HepG2 (cell line): ENCODE measurements around the gene EPB41L2. TPM values are rescaled to one million over a fixed set of nuclear protein-coding genes. Genes with fewer than 3 reads are reported as not detected.

Experiments
- JUN ChIP-seq: sonication (generic); formaldehyde crosslinking; IDR thresholded peaks from 2 replicates; pipeline ENCODE4 v1.4.0; 2020; ENCODE audit warnings: mild to moderate bottlenecking, missing genetic modification reagents
- MATR3 ChIP-seq: sonication (generic); formaldehyde crosslinking; IDR thresholded peaks from 2 replicates; pipeline ENCODE4 v1.4.0; 2020; ENCODE audit warnings: missing genetic modification reagents
- REPIN1 ChIP-seq: sonication (generic); formaldehyde crosslinking; IDR thresholded peaks from 2 replicates; pipeline ENCODE4 v1.8.0; 2022; ENCODE audit warnings: missing genetic modification reagents, low read depth, mild to moderate bottlenecking, borderline replicate concordance
- TAF15 ChIP-seq: fragments of 200-400 bp; formaldehyde crosslinking; IDR thresholded peaks from one replicate; pipeline ENCODE4 v1.6.1; 2018; ENCODE audit warnings: mild to moderate bottlenecking, low read depth, low read length; ENCODE audit not compliant: poor library complexity, severe bottlenecking
- TBX3 ChIP-seq: fragments of 450-650 bp; IDR thresholded peaks from 2 replicates; pipeline ENCODE4 v1.6.1; 2017; ENCODE audit warnings: antibody characterized with exemption, mild to moderate bottlenecking, inconsistent platforms, borderline replicate concordance
- U2AF1 ChIP-seq: fragments of 200-400 bp; formaldehyde crosslinking; optimal IDR thresholded peaks from 2 replicates; pipeline ENCODE3; 2017; ENCODE audit warnings: mild to moderate bottlenecking, low read depth, low read length
- ZBTB46 ChIP-seq: sonication (generic); formaldehyde crosslinking; IDR thresholded peaks from 2 replicates; pipeline ENCODE4 v1.4.0; 2020; ENCODE audit warnings: mild to moderate bottlenecking, missing genetic modification reagents, borderline replicate concordance
- ZFP41 ChIP-seq: sonication (generic); formaldehyde crosslinking; IDR thresholded peaks from 2 replicates; pipeline ENCODE4 v1.4.0; 2020; ENCODE audit warnings: mild to moderate bottlenecking, missing genetic modification reagents, borderline replicate concordance
- ZNF232 ChIP-seq: sonication (generic); formaldehyde crosslinking; IDR thresholded peaks from 2 replicates; pipeline ENCODE4 v1.4.0; 2020; ENCODE audit warnings: missing genetic modification reagents, borderline replicate concordance
- ZNF331 ChIP-seq: sonication (generic); formaldehyde crosslinking; IDR thresholded peaks from 2 replicates; pipeline ENCODE4 v1.4.0; 2020; ENCODE audit warnings: missing genetic modification reagents
- ZNF432 ChIP-seq: sonication (generic); formaldehyde crosslinking; IDR thresholded peaks from 2 replicates; pipeline ENCODE4 v1.5.0; 2020; ENCODE audit warnings: missing genetic modification reagents, mild to moderate bottlenecking, borderline replicate concordance
- ZNF496 ChIP-seq: sonication (generic); formaldehyde crosslinking; IDR thresholded peaks from 2 replicates; pipeline ENCODE4 v1.8.1; 2023; ENCODE audit warnings: mild to moderate bottlenecking, moderate library complexity, missing genetic modification reagents; ENCODE audit not compliant: insufficient replicate concordance
- ZNF569 ChIP-seq: sonication (generic); formaldehyde crosslinking; IDR thresholded peaks from 2 replicates; pipeline ENCODE4 v1.5.0; 2020; ENCODE audit warnings: mild to moderate bottlenecking, missing genetic modification reagents, moderate library complexity, borderline replicate concordance
- ZNF609 ChIP-seq: sonication (generic); formaldehyde crosslinking; IDR thresholded peaks from 2 replicates; pipeline ENCODE4 v1.4.0; 2020; ENCODE audit warnings: mild to moderate bottlenecking, missing genetic modification reagents, borderline replicate concordance
- ZNF747 ChIP-seq: sonication (generic); formaldehyde crosslinking; IDR thresholded peaks from 2 replicates; pipeline ENCODE4 v1.8.1; 2023; ENCODE audit warnings: missing genetic modification reagents, mild to moderate bottlenecking, borderline replicate concordance
- ZNF776 ChIP-seq: sonication (generic); formaldehyde crosslinking; IDR thresholded peaks from 2 replicates; pipeline ENCODE4 v1.4.0; 2020; ENCODE audit warnings: mild to moderate bottlenecking, missing genetic modification reagents
- ZNF782 ChIP-seq: sonication (generic); formaldehyde crosslinking; IDR thresholded peaks from 2 replicates; pipeline ENCODE4 v1.4.0; 2020; ENCODE audit warnings: missing genetic modification reagents, mild to moderate bottlenecking, borderline replicate concordance
- ZSCAN9 ChIP-seq: IDR thresholded peaks from 2 replicates; pipeline ENCODE4 v1.6.1; 2016; ENCODE audit warnings: borderline replicate concordance
- polyA plus RNA-seq, 8 experiments: library from polyadenylated mRNA; depleted of rRNA in 3 of 8; stranded (reverse) in 7 of 8; unstranded in 1 of 8; fragments of >200 nt; fragmentation: Illumina TruSeq in 4 of 8; extraction: Trizol in 4 of 8; gene quantifications; 2 replicates each; pipeline versions ENCODE4 v1.2.1 to v1.2.3, GENCODE V29; 2011 to 2016; ENCODE audit warnings: low read depth in 4 of 8, missing spikeins in 1 of 8, mixed read lengths in 1 of 8; ENCODE audit not compliant: insufficient read depth in 1 of 8
- total RNA-seq, 5 experiments: library from RNA; depleted of rRNA; stranded (reverse); fragments of >200 nt; fragmentation: Illumina TruSeq; extraction: Trizol; gene quantifications; 2 replicates each; pipeline ENCODE4 v1.2.3, GENCODE V29; 2016; ENCODE audit warnings: low read depth in 1 of 5
- TF ChIP-seq, protein P1 (sequence below): sonication (generic); formaldehyde crosslinking; IDR thresholded peaks from 2 replicates; pipeline ENCODE4 v1.4.0; 2020; ENCODE audit warnings: missing genetic modification reagents
- TF ChIP-seq, protein P2 (sequence below): sonication (generic); formaldehyde crosslinking; IDR thresholded peaks from 2 replicates; pipeline ENCODE4 v1.4.0; 2020; ENCODE audit warnings: missing genetic modification reagents

EPB41L2 gene
- total and polyA plus RNA-seq, 2 of the 13 experiments (the other 11 are each of a cell fraction or from before 2014, with no cell fraction given), result 41.7 to 56.4 TPM

DNA sequence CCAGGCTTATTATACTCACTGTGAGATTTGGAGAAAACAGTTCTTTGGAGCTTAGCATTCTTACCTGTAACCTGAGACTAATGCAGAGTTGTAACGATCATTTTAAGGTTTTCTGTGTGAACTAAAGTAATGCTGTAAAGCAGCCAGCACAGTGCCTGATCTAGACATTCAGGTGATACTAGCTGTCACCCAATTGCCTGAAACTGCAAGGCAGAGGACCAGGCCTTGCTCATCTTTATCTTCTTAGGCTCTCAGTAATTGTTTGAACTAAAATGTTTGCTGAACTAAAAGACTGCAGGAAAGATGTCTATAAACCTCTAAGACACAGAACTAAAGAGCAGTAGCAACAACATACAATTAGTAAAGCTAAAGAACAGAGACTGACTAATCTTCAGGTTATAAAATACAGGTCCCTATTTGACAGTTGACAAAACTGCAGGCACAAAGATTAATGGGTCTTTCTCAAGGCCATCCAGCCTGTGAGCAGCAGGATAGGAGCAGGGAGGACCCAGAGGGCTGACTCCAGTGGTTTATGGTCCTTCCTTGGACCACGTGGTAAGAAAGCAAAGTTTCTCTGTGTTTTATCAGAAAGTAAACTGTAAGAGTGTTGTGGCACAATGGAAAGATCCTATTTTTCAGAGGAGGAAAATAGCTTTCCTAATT, 204.4 kb downstream of the EPB41L2 start (continued):
- TF ChIP-seq ZBTB46 (CRISPR knock-in tag), result no peak
- TF ChIP-seq, protein P1, sequence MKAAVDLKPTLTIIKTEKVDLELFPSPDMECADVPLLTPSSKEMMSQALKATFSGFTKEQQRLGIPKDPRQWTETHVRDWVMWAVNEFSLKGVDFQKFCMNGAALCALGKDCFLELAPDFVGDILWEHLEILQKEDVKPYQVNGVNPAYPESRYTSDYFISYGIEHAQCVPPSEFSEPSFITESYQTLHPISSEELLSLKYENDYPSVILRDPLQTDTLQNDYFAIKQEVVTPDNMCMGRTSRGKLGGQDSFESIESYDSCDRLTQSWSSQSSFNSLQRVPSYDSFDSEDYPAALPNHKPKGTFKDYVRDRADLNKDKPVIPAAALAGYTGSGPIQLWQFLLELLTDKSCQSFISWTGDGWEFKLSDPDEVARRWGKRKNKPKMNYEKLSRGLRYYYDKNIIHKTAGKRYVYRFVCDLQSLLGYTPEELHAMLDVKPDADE (CRISPR knock-in tag), result no peak
- no peak for TF ChIP-seq ZSCAN9
- 0 out of 2 replicates have a peak, but pooled peaks have one; percentile 37 for TF ChIP-seq ZNF331 (CRISPR knock-in tag)
- TF ChIP-seq ZNF609 (CRISPR knock-in tag), result 0 out of 2 replicates have a peak, but pooled peaks have one; percentile 47
- TF ChIP-seq U2AF1, result no peak
- TF ChIP-seq REPIN1 (CRISPR knock-in tag), result no peak
- no peak for TF ChIP-seq ZNF782 (CRISPR knock-in tag)
- TF ChIP-seq ZFP41 (CRISPR knock-in tag), result no peak
- TF ChIP-seq ZNF232 (CRISPR knock-in tag), result no peak
- no peak for TF ChIP-seq MATR3 (CRISPR knock-in tag)
- no peak for TF ChIP-seq ZNF496 (CRISPR knock-in tag)
- no peak for TF ChIP-seq ZNF747
- no peak for TF ChIP-seq TAF15
- TF ChIP-seq JUN (CRISPR knock-in tag), result no peak
- no peak for TF ChIP-seq ZNF776 (CRISPR knock-in tag)
- TF ChIP-seq, protein P2, sequence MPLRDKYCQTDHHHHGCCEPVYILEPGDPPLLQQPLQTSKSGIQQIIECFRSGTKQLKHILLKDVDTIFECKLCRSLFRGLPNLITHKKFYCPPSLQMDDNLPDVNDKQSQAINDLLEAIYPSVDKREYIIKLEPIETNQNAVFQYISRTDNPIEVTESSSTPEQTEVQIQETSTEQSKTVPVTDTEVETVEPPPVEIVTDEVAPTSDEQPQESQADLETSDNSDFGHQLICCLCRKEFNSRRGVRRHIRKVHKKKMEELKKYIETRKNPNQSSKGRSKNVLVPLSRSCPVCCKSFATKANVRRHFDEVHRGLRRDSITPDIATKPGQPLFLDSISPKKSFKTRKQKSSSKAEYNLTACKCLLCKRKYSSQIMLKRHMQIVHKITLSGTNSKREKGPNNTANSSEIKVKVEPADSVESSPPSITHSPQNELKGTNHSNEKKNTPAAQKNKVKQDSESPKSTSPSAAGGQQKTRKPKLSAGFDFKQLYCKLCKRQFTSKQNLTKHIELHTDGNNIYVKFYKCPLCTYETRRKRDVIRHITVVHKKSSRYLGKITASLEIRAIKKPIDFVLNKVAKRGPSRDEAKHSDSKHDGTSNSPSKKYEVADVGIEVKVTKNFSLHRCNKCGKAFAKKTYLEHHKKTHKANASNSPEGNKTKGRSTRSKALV (CRISPR knock-in tag), result no peak
- TF ChIP-seq ZNF432 (CRISPR knock-in tag), result no peak
- no peak for TF ChIP-seq TBX3
- TF ChIP-seq ZNF569 (CRISPR knock-in tag), result no peak
